ENCODE data around the gene IFNL2. TPM values are rescaled to one million over a fixed set of nuclear protein-coding genes. Genes with fewer than 3 reads are reported as not detected.

Gene IFNL2
- total and polyA plus RNA-seq, 2 of the 4 experiments (the other 2 are of a cell fraction): not detected

- no peak overlapping the region for H3K14ac ChIP-seq (replicated peaks; ENCODE audit: low read depth, low read length)
- H2AFZ ChIP-seq (replicated peaks; ENCODE audit: low read length, poor library complexity): no peak overlapping the region
- no peak overlapping the region for H2BK120ac ChIP-seq (ENCODE audit: low read depth, low read length)
- in situ Hi-C loops (cut with MboI; ENCODE audit: low sequenced_read_pairs): no loop called here
- no CpG with 5 or more reads among the region's 6 CpGs for WGBS, 2 experiments (ENCODE audit: extremely low coverage in 2 of 2, insufficient read length in 1 of 2)
- no peak overlapping the region for H3K4me3 ChIP-seq (ENCODE audit: insufficient read depth, low read depth, low read length)
- intact Hi-C loops (cut with micrococcal nuclease): no loop called here
- H3K23ac ChIP-seq (ENCODE audit: low read depth, low read length): no peak overlapping the region
- H3K9me1 ChIP-seq (ENCODE audit: insufficient read depth, low read length): no peaks in the 10 kb centered on the region
- H2AK9ac ChIP-seq (replicated peaks; ENCODE audit: low read depth, low read length, poor library complexity): no peak overlapping the region
- ATAC-seq (ENCODE audit: low read depth): no peak
- H3K79me1 ChIP-seq (ENCODE audit: low read depth in 1 of 2, low read length in 2 of 2): no peaks in the 10 kb centered on the region
- no peaks in the 10 kb centered on the region for H3K36me3 ChIP-seq (ENCODE audit: control insufficient read depth, insufficient read depth, low read length)
- H3K4ac ChIP-seq (ENCODE audit: low read depth, low read length): no peak overlapping the region
- no peak overlapping the region for H2BK5ac ChIP-seq (ENCODE audit: low read depth, low read length, poor library complexity, severe bottlenecking)
- DNase-seq: no peak
- H3K27me3 ChIP-seq (ENCODE audit: control insufficient read depth, insufficient read depth, low read length): peaks cover 27% of the 10 kb centered on the region
- H4K8ac ChIP-seq (ENCODE audit: low read depth in 2 of 2, low read length in 2 of 2): no peak overlapping the region
- H3K27ac ChIP-seq (ENCODE audit: insufficient read depth, low read length): no peak overlapping the region
- dilution Hi-C loops (cut with HindIII; ENCODE audit: low sequenced_read_pairs, unreplicated experiment): no loop called here
- TF ChIP-seq RAD21 (IDR thresholded peaks at IDR 0.05; ENCODE audit: low read length): no peak
- TF ChIP-seq RCOR1 (IDR thresholded peaks at IDR 0.05; ENCODE audit: insufficient replicate concordance, low read length): no peak
- no peak for TF ChIP-seq MAZ (IDR thresholded peaks at IDR 0.05; ENCODE audit: borderline replicate concordance, low read depth, low read length)
- TF ChIP-seq MXI1 (IDR thresholded peaks at IDR 0.05; ENCODE audit: borderline replicate concordance, low read depth, low read length): no peak
- TF ChIP-seq CHD1 (IDR thresholded peaks at IDR 0.05; ENCODE audit: low read depth, low read length): no peak
- no peak for TF ChIP-seq FOS (IDR thresholded peaks at IDR 0.05; ENCODE audit: low read depth, low read length)
- TF ChIP-seq, protein P1, sequence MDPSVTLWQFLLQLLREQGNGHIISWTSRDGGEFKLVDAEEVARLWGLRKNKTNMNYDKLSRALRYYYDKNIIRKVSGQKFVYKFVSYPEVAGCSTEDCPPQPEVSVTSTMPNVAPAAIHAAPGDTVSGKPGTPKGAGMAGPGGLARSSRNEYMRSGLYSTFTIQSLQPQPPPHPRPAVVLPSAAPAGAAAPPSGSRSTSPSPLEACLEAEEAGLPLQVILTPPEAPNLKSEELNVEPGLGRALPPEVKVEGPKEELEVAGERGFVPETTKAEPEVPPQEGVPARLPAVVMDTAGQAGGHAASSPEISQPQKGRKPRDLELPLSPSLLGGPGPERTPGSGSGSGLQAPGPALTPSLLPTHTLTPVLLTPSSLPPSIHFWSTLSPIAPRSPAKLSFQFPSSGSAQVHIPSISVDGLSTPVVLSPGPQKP (IDR thresholded peaks at IDR 0.05; ENCODE audit: borderline replicate concordance, low read depth, low read length): no peak
- TF ChIP-seq, protein P2, sequence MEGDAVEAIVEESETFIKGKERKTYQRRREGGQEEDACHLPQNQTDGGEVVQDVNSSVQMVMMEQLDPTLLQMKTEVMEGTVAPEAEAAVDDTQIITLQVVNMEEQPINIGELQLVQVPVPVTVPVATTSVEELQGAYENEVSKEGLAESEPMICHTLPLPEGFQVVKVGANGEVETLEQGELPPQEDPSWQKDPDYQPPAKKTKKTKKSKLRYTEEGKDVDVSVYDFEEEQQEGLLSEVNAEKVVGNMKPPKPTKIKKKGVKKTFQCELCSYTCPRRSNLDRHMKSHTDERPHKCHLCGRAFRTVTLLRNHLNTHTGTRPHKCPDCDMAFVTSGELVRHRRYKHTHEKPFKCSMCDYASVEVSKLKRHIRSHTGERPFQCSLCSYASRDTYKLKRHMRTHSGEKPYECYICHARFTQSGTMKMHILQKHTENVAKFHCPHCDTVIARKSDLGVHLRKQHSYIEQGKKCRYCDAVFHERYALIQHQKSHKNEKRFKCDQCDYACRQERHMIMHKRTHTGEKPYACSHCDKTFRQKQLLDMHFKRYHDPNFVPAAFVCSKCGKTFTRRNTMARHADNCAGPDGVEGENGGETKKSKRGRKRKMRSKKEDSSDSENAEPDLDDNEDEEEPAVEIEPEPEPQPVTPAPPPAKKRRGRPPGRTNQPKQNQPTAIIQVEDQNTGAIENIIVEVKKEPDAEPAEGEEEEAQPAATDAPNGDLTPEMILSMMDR (conservative IDR thresholded peaks at IDR 0.05; ENCODE audit: low read depth, low read length): no peak
- no peak for TF ChIP-seq RFX5 (IDR thresholded peaks at IDR 0.05; ENCODE audit: low read depth, low read length)
- TF ChIP-seq CEBPB (IDR thresholded peaks at IDR 0.05; ENCODE audit: low read depth, low read length): no peak
- TF ChIP-seq MAFK (IDR thresholded peaks at IDR 0.05; ENCODE audit: low read depth, low read length): no peak
- no peak for TF ChIP-seq SMC3 (IDR thresholded peaks at IDR 0.05; ENCODE audit: low read depth, low read length)
- TF ChIP-seq POLR2A (IDR thresholded peaks at IDR 0.05; ENCODE audit: low read depth, low read length): no peak
- TF ChIP-seq USF2 (IDR thresholded peaks at IDR 0.05; ENCODE audit: low read depth, low read length): no peak
- no peak for TF ChIP-seq NFE2L2 (IDR thresholded peaks at IDR 0.05; ENCODE audit: low read depth, low read length)
- no peak overlapping the region for H4K91ac ChIP-seq (ENCODE audit: insufficient read depth, low read depth, low read length)
- no peaks in the 10 kb centered on the region for H3K9me3 ChIP-seq (ENCODE audit: control insufficient read depth, insufficient read depth, low read length)
- no peak overlapping the region for H2BK20ac ChIP-seq (ENCODE audit: low read depth, low read length)
- no peak overlapping the region for H2AK5ac ChIP-seq (ENCODE audit: low read depth, low read length)
- ChIA-PET POLR2A (ENCODE audit: unreplicated experiment) (no interaction called here), CTCF (no interaction called here)
- no peak overlapping the region for H3K56ac ChIP-seq (ENCODE audit: extremely low read depth, insufficient read depth, low read length)
- H4K20me1 ChIP-seq (ENCODE audit: insufficient read depth, low read length): no peaks in the 10 kb centered on the region
- H3K4me2 ChIP-seq (ENCODE audit: low read depth, low read length): no peak overlapping the region
- H3K4me1 ChIP-seq (ENCODE audit: control insufficient read depth, insufficient read depth, low read length): no peaks in the 10 kb centered on the region
- no peak overlapping the region for H3K9ac ChIP-seq (ENCODE audit: low read depth, low read length)
- no peak overlapping the region for H4K5ac ChIP-seq (ENCODE audit: low read depth, low read length)
- H3K18ac ChIP-seq (ENCODE audit: low read depth, low read length): no peak overlapping the region
- BruUV-seq (replicated peaks): no TSS peak
- no peak overlapping the region for H2BK15ac ChIP-seq (ENCODE audit: low read depth, low read length)
Measured at GRCh38 chr19:39238944-39239343, 29.3 kb upstream of the IFNL2 start.
